Renal cortex interstitium (tissue), 11 donors: ENCODE data around the gene MLKL. TPM values are rescaled to one million over a fixed set of nuclear protein-coding genes. Genes with fewer than 3 reads are reported as not detected.
A peak's percentile ranks its signal among the peaks of the same experiment; 100 is the strongest.
"Not testable (repeated sequence)": the region's sequence is repeated elsewhere in the genome, so short reads cannot be mapped to it uniquely, and the experiment has no call there.

Source experiments
- DNase-seq, 11 donors: peaks; one replicate each; pipeline ENCODE4 v3.0.0-alpha.2; 2013; ENCODE audit warnings: low read depth in 9 of 11, low spot score in 4 of 11; ENCODE audit errors: extremely low read depth in 1 of 11
- polyA plus RNA-seq, 3 donors: library from polyadenylated mRNA; unstranded; fragments of 120-200 nt; gene quantifications; one replicate each; pipeline ENCODE4 v1.2.1, GENCODE V29; 2013; ENCODE audit not compliant: insufficient read length in 3 of 3

Gene MLKL
- polyA plus RNA-seq, 3 donors: 3.5 to 5.4 (median 4.6) TPM

- no peak for DNase-seq
Measured at GRCh38 chr16:74735554-74735953, 34.9 kb upstream of the MLKL start.

GRCh38 chr16:74735162-74735452 is 34.4 kb upstream of the MLKL start:
- DNase-seq: peak in 2 of 11 donors; percentile 21 to 36

GRCh38 chr16:74734361-74735161 is 33.9 kb upstream of the MLKL start:
- DNase-seq: peak in 2 of 11 donors; percentile 42 to 49

- no peak for DNase-seq
Measured at GRCh38 chr16:74732707-74733350, 32.2 kb upstream of the MLKL start.

GRCh38 chr16:74731853-74732477 is 31.3 kb upstream of the MLKL start:
- no peak for DNase-seq

- no peak for DNase-seq
Measured at GRCh38 chr16:74729783-74730683, 29.4 kb upstream of the MLKL start.

GRCh38 chr16:74727903-74728302 is 27.2 kb upstream of the MLKL start:
- no peak for DNase-seq

- DNase-seq: no peak
Measured at GRCh38 chr16:74726716-74727115, 26.1 kb upstream of the MLKL start.

GRCh38 chr16:74725651-74726455 is 25.2 kb upstream of the MLKL start:
- no peak for DNase-seq

- DNase-seq: no peak
Measured at GRCh38 chr16:74724820-74725549, 24.3 kb upstream of the MLKL start.

GRCh38 chr16:74723256-74723655 is 22.6 kb upstream of the MLKL start:
- no peak for DNase-seq

GRCh38 chr16:74722156-74722555 is 21.5 kb upstream of the MLKL start:
- not testable (repeated sequence) for DNase-seq

- no peak for DNase-seq
Measured at GRCh38 chr16:74721716-74722115, 21.1 kb upstream of the MLKL start.

GRCh38 chr16:74720579-74720978 is 19.9 kb upstream of the MLKL start:
- DNase-seq: no peak

GRCh38 chr16:74718741-74719610 is 18.3 kb upstream of the MLKL start:
- no peak for DNase-seq

GRCh38 chr16:74718140-74718539 is 17.5 kb upstream of the MLKL start:
- DNase-seq: no peak

- DNase-seq: no peak
Measured at GRCh38 chr16:74717367-74717766, 16.7 kb upstream of the MLKL start.
